HG02885 (cell line): ENCODE measurements around the gene PRR20B.
"Not testable (repeated sequence)": the region's sequence is repeated elsewhere in the genome, so short reads cannot be mapped to it uniquely, and the experiment has no call there.

Experiments used
- ATAC-seq: cut with Tn5 transposase; IDR thresholded peaks from one replicate; pipeline ENCODE4 v1.9.1; 2021; ENCODE audit warnings: mild to moderate bottlenecking; ENCODE audit not compliant: unreplicated experiment, poor library complexity

PRR20B gene

GRCh38 chr13:57147188-57147587 is at the start of gene PRR20B:
PRR20B (plus strand) TSS chr13:57147488; CDS start chr13:57147875, 387 bp downstream.
- ATAC-seq: not testable (repeated sequence)

- no peak for ATAC-seq
These were observed 32.3 kb upstream of the PRR20B start for GRCh38 chr13:57114945-57115344.

- no peak for ATAC-seq
These were observed 23.6 kb upstream of the PRR20B start for GRCh38 chr13:57123681-57124080.

GRCh38 chr13:57128909-57129308 is 18.4 kb upstream of the PRR20B start:
- ATAC-seq: no peak

GRCh38 chr13:57136093-57136492 is 11.2 kb upstream of the PRR20B start:
- no peak for ATAC-seq

- no peak for ATAC-seq
These were observed 9.7 kb upstream of the PRR20B start for GRCh38 chr13:57137585-57137984.

- ATAC-seq: no peak
These were observed 8.3 kb upstream of the PRR20B start for GRCh38 chr13:57138988-57139387.

GRCh38 chr13:57139781-57140180 is 7.5 kb upstream of the PRR20B start:
- ATAC-seq: not testable (repeated sequence)

GRCh38 chr13:57140235-57140968 is 6.9 kb upstream of the PRR20B start, which contains the start of gene PRR20A:
PRR20A (plus strand) TSS chr13:57140918; CDS start chr13:57141305, 387 bp downstream.
- ATAC-seq: not testable (repeated sequence)

- ATAC-seq: not testable (repeated sequence)
These were observed 818 bp downstream of the PRR20B start for GRCh38 chr13:57148106-57148505.

GRCh38 chr13:57153761-57154160 is 6.5 kb downstream of the PRR20B start, which contains the start of gene PRR20C:
PRR20C (plus strand) TSS chr13:57154061; CDS start chr13:57154448, 387 bp downstream.
- not testable (repeated sequence) for ATAC-seq

GRCh38 chr13:57160332-57160731 is 13.0 kb downstream of the PRR20B start, which contains the start of gene PRR20D:
PRR20D (plus strand) TSS chr13:57160632; CDS start chr13:57161019, 387 bp downstream.
- not testable (repeated sequence) for ATAC-seq

GRCh38 chr13:57166897-57167296 is 19.6 kb downstream of the PRR20B start, which contains the start of gene PRR20E:
PRR20E (plus strand) TSS chr13:57167197; CDS start chr13:57167584, 387 bp downstream.
- not testable (repeated sequence) for ATAC-seq

- ATAC-seq: no peak
These were observed 44.4 kb downstream of the PRR20B start for GRCh38 chr13:57191667-57192066.
